IMR-90 (cell line): ENCODE data around the gene HOXB9. TPM values are rescaled to one million over a fixed set of nuclear protein-coding genes. Genes with fewer than 3 reads are reported as not detected.
A peak's percentile ranks its signal among the peaks of the same experiment; 100 is the strongest.

ENCODE experiments used
- ATAC-seq: fragments of 200-7000 bp; cut with Tn5 transposase; 2 replicates; pipeline ENCODE4 v1.9.1; 2020; ENCODE audit warnings: low read depth, mild to moderate bottlenecking, moderate library complexity
- BruUV-seq: library from RNA; stranded (reverse); fragments of 400-500 nt; replicated peaks from 2 replicates; lab custom pipeline; 2021; lab: Mats Ljungman, UMichigan
- CTCF ChIA-PET: fragments of 300-600 bp; formaldehyde crosslinking; extraction: SDS; loops from one replicate; lab custom pipeline; 2021; ENCODE audit warnings: antibody characterized with exemption; lab: Yijun Ruan, JAX
- POLR2A ChIA-PET: fragments of 300-600 bp; sonication (Branson Sonifier 250); formaldehyde crosslinking; loops from one replicate; lab custom pipeline; 2022; ENCODE audit warnings: antibody characterized with exemption; ENCODE audit not compliant: unreplicated experiment; lab: Charles Lee
- DNase-seq: peaks from one replicate; pipeline ENCODE4 v3.0.0; 2013
- H2AFZ ChIP-seq: replicated peaks from 2 replicates; pipeline ENCODE3; 2013; ENCODE audit warnings: low read length, mild to moderate bottlenecking; ENCODE audit not compliant: poor library complexity
- H2AK5ac ChIP-seq: 2 replicates; pipeline ENCODE4 v1.6.1; 2013; ENCODE audit warnings: low read depth, low read length, inconsistent platforms
- H2AK9ac ChIP-seq: replicated peaks from 2 replicates; pipeline ENCODE3; 2013; ENCODE audit warnings: mild to moderate bottlenecking, low read depth, low read length, moderate library complexity; ENCODE audit not compliant: poor library complexity
- H2BK120ac ChIP-seq: 2 replicates; pipeline ENCODE4 v1.6.1; 2013; ENCODE audit warnings: low read depth, low read length, inconsistent platforms
- H2BK15ac ChIP-seq: 3 replicates; pipeline ENCODE4 v1.6.1; 2013; ENCODE audit warnings: low read depth, low read length, inconsistent platforms
- H2BK20ac ChIP-seq: 2 replicates; pipeline ENCODE4 v1.6.1; 2013; ENCODE audit warnings: low read depth, mild to moderate bottlenecking, inconsistent platforms, low read length, moderate library complexity
- H2BK5ac ChIP-seq: 2 replicates; pipeline ENCODE4 v1.6.1; 2013; ENCODE audit warnings: mild to moderate bottlenecking, low read depth, low read length, inconsistent platforms; ENCODE audit not compliant: poor library complexity, severe bottlenecking
- H3K14ac ChIP-seq: replicated peaks from 2 replicates; pipeline ENCODE4 v1.6.1; 2013; ENCODE audit warnings: low read depth, low read length, inconsistent platforms
- H3K18ac ChIP-seq: 2 replicates; pipeline ENCODE4 v1.6.1; 2013; ENCODE audit warnings: low read depth, low read length, control low read depth
- H3K23ac ChIP-seq: 2 replicates; pipeline ENCODE4 v1.6.1; 2013; ENCODE audit warnings: low read depth, low read length, inconsistent platforms
- H3K27ac ChIP-seq: 2 replicates; pipeline ENCODE4 v1.5.1; 2013; ENCODE audit warnings: mild to moderate bottlenecking, control low read depth, low read length; ENCODE audit not compliant: insufficient read depth
- H3K27me3 ChIP-seq: 2 replicates; pipeline ENCODE4 v1.6.1; 2013; ENCODE audit warnings: low read length; ENCODE audit not compliant: control insufficient read depth, insufficient read depth
- H3K36me3 ChIP-seq: 2 replicates; pipeline ENCODE4 v1.6.1; 2013; ENCODE audit warnings: low read length, mixed read lengths; ENCODE audit not compliant: control insufficient read depth, insufficient read depth
- H3K4ac ChIP-seq: 2 replicates; pipeline ENCODE4 v1.6.1; 2013; ENCODE audit warnings: low read depth, low read length, inconsistent platforms
- H3K4me1 ChIP-seq: 2 replicates; pipeline ENCODE4 v1.6.1; 2013; ENCODE audit warnings: low read length, mixed read lengths; ENCODE audit not compliant: control insufficient read depth, insufficient read depth
- H3K4me2 ChIP-seq: 2 replicates; pipeline ENCODE4 v1.6.1; 2013; ENCODE audit warnings: low read depth, mild to moderate bottlenecking, control low read depth, low read length, moderate library complexity
- H3K4me3 ChIP-seq: 2 replicates; pipeline ENCODE4 v1.5.1; 2013; ENCODE audit warnings: low read depth, mild to moderate bottlenecking, control low read depth, low read length, moderate library complexity; ENCODE audit not compliant: insufficient read depth
- H3K56ac ChIP-seq: 2 replicates; pipeline ENCODE4 v1.6.1; 2013; ENCODE audit warnings: low read length, inconsistent platforms; ENCODE audit not compliant: insufficient read depth; ENCODE audit errors: extremely low read depth
- H3K79me1 ChIP-seq, 2 experiments: 2 replicates each; pipeline ENCODE4 v1.6.1; 2013; ENCODE audit warnings: low read length in 2 of 2, inconsistent platforms in 1 of 2, low read depth in 1 of 2
- H3K9ac ChIP-seq: 2 replicates; pipeline ENCODE4 v1.6.1; 2013; ENCODE audit warnings: low read depth, low read length, control low read depth
- H3K9me1 ChIP-seq: 2 replicates; pipeline ENCODE4 v1.6.1; 2013; ENCODE audit warnings: low read length, inconsistent platforms; ENCODE audit not compliant: insufficient read depth
- H3K9me3 ChIP-seq: 2 replicates; pipeline ENCODE4 v1.6.1; 2013; ENCODE audit warnings: low read length; ENCODE audit not compliant: control insufficient read depth, insufficient read depth
- H4K20me1 ChIP-seq: 2 replicates; pipeline ENCODE4 v1.6.1; 2013; ENCODE audit warnings: low read length, inconsistent platforms; ENCODE audit not compliant: insufficient read depth
- H4K5ac ChIP-seq: 2 replicates; pipeline ENCODE4 v1.6.1; 2013; ENCODE audit warnings: mild to moderate bottlenecking, low read depth, low read length, control low read depth
- H4K8ac ChIP-seq, 2 experiments: 2 replicates each; pipeline ENCODE4 v1.6.1; 2013; ENCODE audit warnings: low read depth in 2 of 2, low read length in 2 of 2, control low read depth in 1 of 2, inconsistent platforms in 1 of 2
- H4K91ac ChIP-seq: 2 replicates; pipeline ENCODE4 v1.6.1; 2013; ENCODE audit warnings: low read depth, low read length, inconsistent platforms; ENCODE audit not compliant: insufficient read depth
- CEBPB ChIP-seq: IDR thresholded peaks from 2 replicates; pipeline ENCODE4 v1.6.1; 2012; ENCODE audit warnings: low read depth, low read length, improper control_type of control experiment
- CHD1 ChIP-seq: IDR thresholded peaks from 2 replicates; pipeline ENCODE4 v1.6.1; 2012; ENCODE audit warnings: low read depth, low read length, improper control_type of control experiment
- FOS ChIP-seq: fragments of 150-350 bp; IDR thresholded peaks from 2 replicates; pipeline ENCODE4 v1.6.1; 2016; ENCODE audit warnings: low read depth, low read length
- MAFK ChIP-seq: IDR thresholded peaks from 2 replicates; pipeline ENCODE4 v1.6.1; 2012; ENCODE audit warnings: low read depth, low read length, improper control_type of control experiment
- MAZ ChIP-seq: IDR thresholded peaks from 2 replicates; pipeline ENCODE4 v1.6.1; 2012; ENCODE audit warnings: low read depth, mild to moderate bottlenecking, low read length, improper control_type of control experiment, moderate library complexity, borderline replicate concordance
- MXI1 ChIP-seq: IDR thresholded peaks from 2 replicates; pipeline ENCODE4 v1.6.1; 2012; ENCODE audit warnings: low read depth, mild to moderate bottlenecking, low read length, moderate library complexity, borderline replicate concordance
- NFE2L2 ChIP-seq: fragments of 150-350 bp; IDR thresholded peaks from 2 replicates; pipeline ENCODE4 v1.6.1; 2016; ENCODE audit warnings: low read depth, mild to moderate bottlenecking, low read length
- POLR2A ChIP-seq: IDR thresholded peaks from 2 replicates; pipeline ENCODE4 v1.6.1; 2012; ENCODE audit warnings: mild to moderate bottlenecking, low read depth, low read length
- RAD21 ChIP-seq: IDR thresholded peaks from 2 replicates; pipeline ENCODE4 v1.6.1; 2012; ENCODE audit warnings: low read length, improper control_type of control experiment
- RCOR1 ChIP-seq: IDR thresholded peaks from 2 replicates; pipeline ENCODE4 v1.6.1; 2012; ENCODE audit warnings: mild to moderate bottlenecking, low read length, improper control_type of control experiment; ENCODE audit not compliant: insufficient replicate concordance
- RFX5 ChIP-seq: IDR thresholded peaks from 2 replicates; pipeline ENCODE4 v1.8.0; 2012; ENCODE audit warnings: low read depth, mild to moderate bottlenecking, low read length, moderate library complexity
- SMC3 ChIP-seq: fragments of 150-350 bp; IDR thresholded peaks from 2 replicates; pipeline ENCODE4 v1.6.1; 2016; ENCODE audit warnings: low read depth, mild to moderate bottlenecking, antibody characterized with exemption, low read length, moderate library complexity
- WGBS, 2 experiments: methylation state at CpG; one replicate each; pipeline versions ENCODE4 v1.1.5 to v1.1.7; 2013; ENCODE audit warnings: missing lambda C conversion rate in 2 of 2; ENCODE audit not compliant: insufficient read length in 1 of 2; ENCODE audit errors: extremely low coverage in 2 of 2; 5-methylcytosine and 5-hydroxymethylcytosine counted together
- dilution Hi-C: fragments of 300-500 bp; cut with HindIII; formaldehyde crosslinking; loops from one replicate; pipeline ENCODE4 v1.14.3; 2018; ENCODE audit warnings: low sequenced_read_pairs; ENCODE audit not compliant: unreplicated experiment
- in situ Hi-C: fragments of 300-500 bp; cut with MboI; formaldehyde crosslinking; loops from 3 replicates; pipeline ENCODE4 v1.14.3; 2019; ENCODE audit warnings: low sequenced_read_pairs, inconsistent platforms, mixed read lengths
- intact Hi-C: fragments of 100-400 bp; cut with micrococcal nuclease; formaldehyde crosslinking; loops from 2 replicates; pipeline ENCODE4 v1.10.0; 2022
- polyA plus RNA-seq, 3 experiments: library from polyadenylated mRNA; depleted of rRNA; stranded (reverse); fragments of >200 nt; gene quantifications; 2 replicates each; pipeline ENCODE4 v1.2.3, GENCODE V29; 2012; ENCODE audit warnings: low replicate concordance in 1 of 3
- total RNA-seq: library from RNA; depleted of rRNA; stranded (reverse); fragments of >200 nt; gene quantifications from 2 replicates; pipeline ENCODE4 v1.2.3, GENCODE V29; 2012
- TF ChIP-seq, protein P1 (sequence below): fragments of 150-350 bp; IDR thresholded peaks from 2 replicates; pipeline ENCODE4 v1.6.1; 2017; ENCODE audit warnings: mild to moderate bottlenecking, antibody characterized with exemption, low read length, low read depth
- TF ChIP-seq, protein P2 (sequence below): conservative IDR thresholded peaks from 2 replicates; pipeline ENCODE4 v1.5.1; 2012; ENCODE audit warnings: mild to moderate bottlenecking, low read depth, low read length, improper control_type of control experiment
- TF ChIP-seq, protein P3 (sequence below): fragments of 150-350 bp; IDR thresholded peaks from 2 replicates; pipeline ENCODE4 v1.6.1; 2016; ENCODE audit warnings: low read depth, mild to moderate bottlenecking, low read length, moderate library complexity, borderline replicate concordance

The HOXB9 gene
- total and polyA plus RNA-seq, 2 of the 4 experiments (the other 2 are of a cell fraction): 0.05 TPM; not detected in 1

DNA sequence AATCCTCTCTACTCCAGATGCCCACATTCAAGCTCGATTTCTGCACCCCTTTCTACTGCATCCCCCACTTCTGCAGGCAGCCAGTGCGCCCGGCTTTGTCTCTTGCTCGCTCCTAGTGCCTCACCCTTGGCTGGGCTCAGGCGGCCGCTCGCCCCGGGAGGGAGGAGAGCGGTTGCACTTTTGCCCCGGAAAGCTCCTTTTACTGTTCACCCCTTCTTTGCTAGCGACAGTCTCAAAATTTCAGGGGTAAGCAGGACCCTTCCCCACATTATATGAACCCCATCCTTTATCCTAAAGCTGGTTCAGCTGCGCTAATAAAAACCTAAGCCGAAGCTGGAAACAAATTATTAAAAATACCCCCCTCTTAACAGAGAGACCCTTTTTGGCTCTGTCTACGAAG, 33.6 kb downstream of the HOXB9 start:
- in situ Hi-C loops: loop anchor here (10.0 kb wide), 1 partner anchor 568 kb away; no protein-coding TSS in a partner anchor
- peak overlapping the region; percentile 95 for H3K4ac ChIP-seq
- no peaks in the 10 kb centered on the region for H3K9me3 ChIP-seq
- 0% methylated on average over 2 of the region's 14 CpGs; no CpG with 5 or more reads in 1 of the 2 experiments for WGBS, 2 experiments
- H4K20me1 ChIP-seq: peaks cover 7% of the 10 kb centered on the region; the same call in 1 of the 2 replicates
- H3K23ac ChIP-seq: peak overlapping the region; percentile 99
- no peak for ATAC-seq
- intact Hi-C loops: loop anchor here (2.0 kb wide), 1 partner anchor 22 kb away; no protein-coding TSS in a partner anchor
- peak overlapping the region; percentile 99 for H3K27ac ChIP-seq
- H3K9me1 ChIP-seq: no peaks in the 10 kb centered on the region
- H4K8ac ChIP-seq: peak overlapping the region; percentile 78 to 99
- H3K36me3 ChIP-seq: peaks cover 18% of the 10 kb centered on the region; the same call in 1 of the 2 replicates
- H3K4me1 ChIP-seq: peaks cover 9% of the 10 kb centered on the region
- H2BK15ac ChIP-seq: peak overlapping the region; percentile 77; the same call in 2 of the 3 replicates
- H3K4me2 ChIP-seq: peak overlapping the region; percentile 81
- ChIA-PET POLR2A (interaction anchor here (0.6 to 3.1 kb wide), 9 partner anchors 10 to 257 kb away, joined by 3 to 14 read pairs (median 4); no protein-coding TSS in a partner anchor), CTCF (interaction anchor here (0.6 to 1.8 kb wide), 8 partner anchors 10 to 257 kb away, joined by 3 to 6 read pairs (median 4); no protein-coding TSS in a partner anchor)
- BruUV-seq: no TSS peak
- H2BK5ac ChIP-seq: peak overlapping the region; percentile 99
- H2AFZ ChIP-seq: no peak overlapping the region
- no peaks in the 10 kb centered on the region for H3K27me3 ChIP-seq
- H3K18ac ChIP-seq: peak overlapping the region; percentile 73
- peak overlapping the region; percentile 50; the same call in 1 of the 2 replicates for H4K5ac ChIP-seq
- H3K9ac ChIP-seq: peak overlapping the region; percentile 100
- peak overlapping the region; percentile 99 for H4K91ac ChIP-seq
- H3K79me1 ChIP-seq: no peaks in the 10 kb centered on the region
- DNase-seq: peak; percentile 10
- H3K4me3 ChIP-seq: peak overlapping the region; percentile 91
- H3K14ac ChIP-seq: peak overlapping the region; percentile 98
- peak overlapping the region; percentile 82 for H2AK5ac ChIP-seq
- peak overlapping the region; percentile 29 for H2AK9ac ChIP-seq
- H2BK120ac ChIP-seq: peak overlapping the region; percentile 93
- dilution Hi-C loops: no loop called here
- H3K56ac ChIP-seq: peak overlapping the region; percentile 100
- H2BK20ac ChIP-seq: 0 out of 2 replicates have a peak overlapping the region, but pooled peaks have one; percentile 52
- TF ChIP-seq RCOR1 (no peak), NFE2L2 (no peak), MXI1 (no peak), SMC3 (no peak), POLR2A (no peak), RAD21 (no peak), MAZ (no peak), MAFK (no peak), CEBPB (no peak), FOS (no peak), CHD1 (no peak), RFX5 (no peak)
- TF ChIP-seq, protein P1, sequence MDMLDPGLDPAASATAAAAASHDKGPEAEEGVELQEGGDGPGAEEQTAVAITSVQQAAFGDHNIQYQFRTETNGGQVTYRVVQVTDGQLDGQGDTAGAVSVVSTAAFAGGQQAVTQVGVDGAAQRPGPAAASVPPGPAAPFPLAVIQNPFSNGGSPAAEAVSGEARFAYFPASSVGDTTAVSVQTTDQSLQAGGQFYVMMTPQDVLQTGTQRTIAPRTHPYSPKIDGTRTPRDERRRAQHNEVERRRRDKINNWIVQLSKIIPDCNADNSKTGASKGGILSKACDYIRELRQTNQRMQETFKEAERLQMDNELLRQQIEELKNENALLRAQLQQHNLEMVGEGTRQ: no peak
- TF ChIP-seq, protein P2, sequence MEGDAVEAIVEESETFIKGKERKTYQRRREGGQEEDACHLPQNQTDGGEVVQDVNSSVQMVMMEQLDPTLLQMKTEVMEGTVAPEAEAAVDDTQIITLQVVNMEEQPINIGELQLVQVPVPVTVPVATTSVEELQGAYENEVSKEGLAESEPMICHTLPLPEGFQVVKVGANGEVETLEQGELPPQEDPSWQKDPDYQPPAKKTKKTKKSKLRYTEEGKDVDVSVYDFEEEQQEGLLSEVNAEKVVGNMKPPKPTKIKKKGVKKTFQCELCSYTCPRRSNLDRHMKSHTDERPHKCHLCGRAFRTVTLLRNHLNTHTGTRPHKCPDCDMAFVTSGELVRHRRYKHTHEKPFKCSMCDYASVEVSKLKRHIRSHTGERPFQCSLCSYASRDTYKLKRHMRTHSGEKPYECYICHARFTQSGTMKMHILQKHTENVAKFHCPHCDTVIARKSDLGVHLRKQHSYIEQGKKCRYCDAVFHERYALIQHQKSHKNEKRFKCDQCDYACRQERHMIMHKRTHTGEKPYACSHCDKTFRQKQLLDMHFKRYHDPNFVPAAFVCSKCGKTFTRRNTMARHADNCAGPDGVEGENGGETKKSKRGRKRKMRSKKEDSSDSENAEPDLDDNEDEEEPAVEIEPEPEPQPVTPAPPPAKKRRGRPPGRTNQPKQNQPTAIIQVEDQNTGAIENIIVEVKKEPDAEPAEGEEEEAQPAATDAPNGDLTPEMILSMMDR: no peak
- TF ChIP-seq, protein P3, sequence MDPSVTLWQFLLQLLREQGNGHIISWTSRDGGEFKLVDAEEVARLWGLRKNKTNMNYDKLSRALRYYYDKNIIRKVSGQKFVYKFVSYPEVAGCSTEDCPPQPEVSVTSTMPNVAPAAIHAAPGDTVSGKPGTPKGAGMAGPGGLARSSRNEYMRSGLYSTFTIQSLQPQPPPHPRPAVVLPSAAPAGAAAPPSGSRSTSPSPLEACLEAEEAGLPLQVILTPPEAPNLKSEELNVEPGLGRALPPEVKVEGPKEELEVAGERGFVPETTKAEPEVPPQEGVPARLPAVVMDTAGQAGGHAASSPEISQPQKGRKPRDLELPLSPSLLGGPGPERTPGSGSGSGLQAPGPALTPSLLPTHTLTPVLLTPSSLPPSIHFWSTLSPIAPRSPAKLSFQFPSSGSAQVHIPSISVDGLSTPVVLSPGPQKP: no peak
